GM21576 (cell line): ENCODE data around the gene EML2.
"Not testable (repeated sequence)": the region's sequence is repeated elsewhere in the genome, so short reads cannot be mapped to it uniquely, and the experiment has no call there.

Source experiments
- ATAC-seq: cut with Tn5 transposase; IDR thresholded peaks from one replicate; pipeline ENCODE4 v1.9.1; 2021; ENCODE audit warnings: mild to moderate bottlenecking, moderate library complexity; ENCODE audit not compliant: unreplicated experiment

EML2 gene

GRCh38 chr19:45655073-45655472 lies 15.9 kb upstream of the EML2 start:
- ATAC-seq: no peak

DNA sequence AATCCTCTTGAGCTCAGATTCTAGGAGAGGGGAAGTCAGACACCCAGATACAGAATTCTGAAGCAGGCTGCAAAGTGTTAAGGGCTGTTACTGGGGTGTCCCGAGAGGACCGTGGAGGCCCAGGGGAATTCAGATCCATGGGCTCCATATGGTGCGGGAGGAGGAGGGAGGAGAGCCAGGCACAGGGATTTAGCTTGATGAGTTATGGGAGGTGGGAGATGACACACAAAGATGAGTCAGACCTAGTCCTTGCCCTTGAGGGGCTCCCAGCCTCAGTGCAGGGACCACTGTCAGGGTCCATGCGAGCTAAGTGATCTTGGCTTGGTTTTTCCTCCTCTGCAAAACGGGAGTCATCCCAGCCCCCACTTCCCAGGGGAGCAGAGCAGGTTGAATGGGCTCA lies 14.4 kb upstream of the EML2 start:
- no peak for ATAC-seq

DNA sequence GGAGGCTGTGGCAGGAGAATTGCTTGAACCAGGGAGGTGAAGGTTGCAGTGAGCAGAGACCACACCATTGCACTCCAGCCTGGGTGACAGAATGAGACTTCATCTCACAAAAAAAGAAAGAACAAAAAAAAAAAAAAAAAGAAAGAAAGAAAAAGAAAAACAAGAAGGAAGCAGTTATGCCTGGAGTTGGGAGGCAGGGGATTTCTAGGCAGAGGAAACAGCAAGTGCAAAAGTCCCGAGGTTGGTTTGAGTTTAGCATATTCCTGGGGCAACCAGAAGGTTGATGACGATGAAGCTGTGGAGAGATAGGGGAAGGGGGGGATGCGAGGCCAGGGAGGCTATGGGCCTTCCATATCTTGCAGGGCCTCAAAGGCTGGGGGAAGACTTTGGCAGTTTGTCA lies 11.5 kb upstream of the EML2 start:
- no peak for ATAC-seq

- no peak for ATAC-seq
Measured at GRCh38 chr19:45646345-45646698, 7.1 kb upstream of the EML2 start.

GRCh38 chr19:45645631-45646344 lies 6.6 kb upstream of the EML2 start:
- no peak for ATAC-seq

- ATAC-seq: no peak
Measured at GRCh38 chr19:45645068-45645630, 6.0 kb upstream of the EML2 start.

GRCh38 chr19:45643927-45644771 lies 5.0 kb upstream of the EML2 start:
- no peak for ATAC-seq

DNA sequence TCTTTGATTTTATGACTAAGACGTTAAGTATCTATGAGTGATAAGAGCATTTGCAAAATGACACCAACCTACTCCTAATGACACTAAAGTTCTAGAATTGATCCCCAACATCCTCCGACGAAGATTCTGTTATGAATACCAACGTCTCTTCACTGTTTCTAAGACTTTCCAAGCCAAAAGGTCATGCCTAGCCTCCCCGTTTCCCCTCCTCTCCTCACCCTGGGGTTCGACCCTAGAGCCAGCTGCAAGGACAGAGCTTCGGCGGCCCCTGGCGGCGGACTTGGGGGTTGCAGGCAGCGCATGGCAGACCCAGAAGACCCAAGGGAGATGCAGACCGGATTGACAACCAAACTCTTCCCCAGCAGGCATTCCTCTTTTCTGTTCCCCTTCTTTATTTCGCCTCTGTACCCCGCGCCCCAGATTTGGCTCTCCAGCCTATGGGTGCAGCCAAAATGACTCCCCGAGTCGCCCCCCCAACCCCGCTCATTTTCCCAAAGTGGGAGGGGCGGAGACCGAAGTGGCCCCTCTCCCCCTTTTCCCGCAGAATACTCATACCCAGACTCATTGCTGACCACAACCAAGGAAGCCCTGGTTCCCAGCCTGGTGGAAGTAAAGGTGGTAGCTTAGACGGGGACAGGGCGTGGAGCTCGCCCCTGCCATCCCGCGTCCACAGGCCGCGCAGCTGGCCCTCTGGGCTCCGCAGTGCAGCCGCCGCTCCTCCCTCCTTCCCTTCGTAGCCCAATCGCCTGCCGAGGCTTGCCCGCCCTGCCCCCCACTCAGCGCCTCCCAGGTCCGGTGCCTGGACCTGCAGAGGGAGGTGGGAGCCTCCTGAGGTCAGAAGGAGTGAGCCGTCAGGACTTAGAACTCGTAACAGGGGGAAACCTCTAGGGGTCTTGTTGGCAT lies 4.1 kb upstream of the EML2 start:
- peak; percentile 26 for ATAC-seq

DNA sequence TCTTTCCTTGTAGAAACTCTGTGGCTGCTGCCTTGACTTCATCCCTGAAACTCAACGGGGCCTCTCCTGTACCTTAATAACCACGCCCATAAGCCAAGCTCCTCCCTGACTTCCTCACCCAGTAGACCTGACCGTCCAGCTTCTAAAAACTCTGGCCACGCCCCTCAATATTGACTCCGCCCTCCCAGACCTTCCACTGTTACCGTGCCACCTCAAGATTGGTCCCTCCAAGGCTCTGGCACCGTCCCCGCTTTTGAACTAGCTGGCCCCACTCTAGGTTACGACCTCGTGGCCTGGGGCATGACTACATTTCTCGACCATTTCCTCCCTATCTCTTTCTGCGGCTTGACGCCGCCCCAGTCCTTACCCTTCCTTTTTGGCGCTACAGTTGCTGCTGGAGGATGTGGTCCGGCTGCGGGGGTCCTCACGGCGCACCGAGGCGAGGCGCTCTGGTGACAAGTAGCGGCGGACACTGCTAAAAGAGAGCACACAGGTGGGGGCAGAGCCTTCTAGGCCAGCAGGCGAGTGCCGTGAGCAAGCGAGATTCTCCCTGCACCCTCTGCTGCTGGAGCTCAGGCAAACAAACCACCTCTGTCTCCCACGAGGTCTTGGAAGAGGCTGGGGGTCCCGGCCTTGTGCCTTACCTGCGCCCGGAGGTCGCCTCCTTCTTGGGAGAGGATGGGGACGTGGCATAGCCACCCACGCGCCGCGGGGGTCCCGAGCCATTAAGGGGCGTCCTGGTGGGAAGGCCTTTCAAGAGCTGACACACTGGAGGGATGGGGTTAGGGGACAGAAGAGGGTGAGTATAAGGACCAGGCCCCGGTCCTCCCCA lies 2.3 kb upstream of the EML2 start:
- peak; percentile 42 for ATAC-seq

DNA sequence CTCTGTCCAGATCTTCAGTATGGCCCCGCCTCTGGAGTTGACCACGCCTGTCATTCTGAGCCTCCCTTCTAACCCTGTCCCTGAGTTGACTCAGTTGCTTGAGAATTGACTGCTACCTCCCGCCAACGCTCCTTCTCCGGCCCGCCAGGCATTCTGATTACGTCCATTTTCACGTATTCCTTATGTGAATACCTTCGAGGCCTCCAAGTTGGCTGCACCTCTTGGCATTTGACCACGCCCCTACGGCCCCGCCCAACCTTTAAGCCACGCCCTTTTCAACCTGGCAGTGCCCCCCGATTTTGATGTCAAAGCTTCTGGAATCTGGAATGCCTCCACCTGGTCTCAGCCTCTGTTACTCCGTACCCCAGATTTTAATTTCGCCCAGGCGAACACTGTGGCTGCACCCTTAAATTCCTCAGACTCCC lies 1.7 kb upstream of the EML2 start:
- no peak for ATAC-seq

GRCh38 chr19:45637890-45638667 lies 1.1 kb downstream of the EML2 start:
- ATAC-seq: no peak

- no peak for ATAC-seq
Measured at GRCh38 chr19:45636902-45637301, 2.3 kb downstream of the EML2 start.

GRCh38 chr19:45636275-45636674 lies 2.9 kb downstream of the EML2 start:
- ATAC-seq: no peak

- no peak for ATAC-seq
Measured at GRCh38 chr19:45632468-45633196, 6.6 kb downstream of the EML2 start.

DNA sequence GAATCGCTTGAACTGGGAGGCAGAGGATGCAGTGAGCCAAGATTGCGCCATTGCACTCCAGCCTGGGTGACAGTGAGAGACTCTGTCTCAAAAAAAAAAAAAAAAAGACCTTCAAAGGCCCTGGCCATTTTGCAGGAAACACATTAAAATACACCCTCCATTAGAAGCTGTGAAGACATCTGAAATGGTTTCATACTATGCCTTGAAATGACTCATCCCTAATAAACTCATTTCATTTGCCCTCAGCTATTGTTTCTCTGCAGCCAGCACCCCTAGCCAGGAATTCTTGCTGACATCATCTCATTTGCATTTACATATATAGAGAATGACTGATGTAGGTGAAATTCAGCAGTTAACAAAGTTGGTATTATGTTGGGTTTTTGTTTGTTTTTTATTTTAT lies 8.7 kb downstream of the EML2 start:
- ATAC-seq: no peak

GRCh38 chr19:45629704-45630103 lies 9.5 kb downstream of the EML2 start:
- ATAC-seq: no peak

GRCh38 chr19:45628219-45628618 lies 11.0 kb downstream of the EML2 start:
- ATAC-seq: not testable (repeated sequence)

- no peak for ATAC-seq
Measured at GRCh38 chr19:45623984-45624383, 15.2 kb downstream of the EML2 start.
